GM18867 (cell line): Measurements from ENCODE around the gene ACOT8.

Experiments
- ATAC-seq: cut with Tn5 transposase; IDR thresholded peaks from one replicate; pipeline ENCODE4 v1.9.1; 2021; ENCODE audit warnings: mild to moderate bottlenecking, moderate library complexity; ENCODE audit not compliant: unreplicated experiment

ACOT8 gene

GRCh38 chr20:45859916-45860315 lies 2.7 kb upstream of the ACOT8 start:
- no peak for ATAC-seq

DNA sequence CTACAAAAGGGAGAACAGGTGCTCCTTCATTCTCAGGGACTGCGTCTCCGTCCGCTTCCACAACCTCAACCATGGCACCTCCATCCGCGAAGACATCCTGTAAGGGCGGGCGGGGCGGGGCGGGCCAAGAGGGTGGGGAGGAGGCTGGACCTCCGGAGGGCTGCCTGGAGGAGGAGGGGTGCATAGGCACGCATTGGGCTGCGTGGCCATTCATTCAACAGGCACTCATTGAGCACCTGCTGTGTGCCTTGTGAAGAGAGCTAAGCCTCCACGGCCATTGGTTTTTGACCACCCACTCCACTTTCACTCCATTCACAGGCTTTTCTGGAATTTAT lies 657 bp upstream of the ACOT8 start:
- peak; percentile 16 for ATAC-seq

- no peak for ATAC-seq
Observed at GRCh38 chr20:45853484-45853883, 3.7 kb downstream of the ACOT8 start.

- no peak for ATAC-seq
Observed at GRCh38 chr20:45852326-45852725, 4.9 kb downstream of the ACOT8 start.

DNA sequence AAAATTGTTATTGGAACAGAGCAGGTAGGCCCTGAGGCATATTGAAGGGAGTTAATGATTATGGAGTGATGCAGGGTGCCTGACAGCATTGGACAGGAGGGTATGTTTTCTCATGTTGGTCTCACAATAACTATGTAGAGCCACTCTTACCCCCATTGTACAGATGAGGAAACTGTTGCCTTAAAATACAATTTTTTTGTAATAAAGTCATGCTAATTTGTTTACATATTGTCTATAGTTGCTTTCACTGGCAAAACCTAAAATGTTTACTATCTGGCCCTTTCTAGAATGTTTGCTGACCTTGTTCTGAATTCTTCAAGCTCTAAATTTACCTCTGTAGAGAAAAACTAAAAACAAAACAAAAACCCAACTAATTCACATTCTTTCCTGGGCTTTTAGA lies 5.7 kb downstream of the ACOT8 start:
- no peak for ATAC-seq

DNA sequence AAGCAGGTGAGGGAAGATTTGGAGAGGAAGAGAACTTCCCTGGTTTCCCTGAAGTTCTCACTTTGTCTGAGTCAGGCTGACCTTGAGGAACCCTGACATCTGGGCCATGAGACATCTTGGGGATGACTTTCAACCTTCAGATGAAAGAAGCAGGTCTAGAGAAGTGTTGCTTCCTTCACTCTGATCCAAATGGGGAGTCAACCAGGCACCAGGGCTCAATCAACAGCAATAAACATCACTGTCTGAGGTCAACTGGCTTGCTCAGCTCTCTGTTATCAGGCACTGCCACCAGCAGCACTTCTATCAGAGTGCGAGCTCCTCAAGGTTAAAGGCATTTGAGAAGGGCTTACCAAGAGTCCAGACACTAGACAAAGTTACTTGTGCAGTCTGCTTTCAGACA lies 6.3 kb downstream of the ACOT8 start:
- ATAC-seq = no peak

- ATAC-seq = no peak
Observed at GRCh38 chr20:45850238-45850637, 7.0 kb downstream of the ACOT8 start.

- ATAC-seq = no peak
Observed at GRCh38 chr20:45848969-45849582, 8.1 kb downstream of the ACOT8 start.

GRCh38 chr20:45848421-45848820 lies 8.8 kb downstream of the ACOT8 start:
- no peak for ATAC-seq

DNA sequence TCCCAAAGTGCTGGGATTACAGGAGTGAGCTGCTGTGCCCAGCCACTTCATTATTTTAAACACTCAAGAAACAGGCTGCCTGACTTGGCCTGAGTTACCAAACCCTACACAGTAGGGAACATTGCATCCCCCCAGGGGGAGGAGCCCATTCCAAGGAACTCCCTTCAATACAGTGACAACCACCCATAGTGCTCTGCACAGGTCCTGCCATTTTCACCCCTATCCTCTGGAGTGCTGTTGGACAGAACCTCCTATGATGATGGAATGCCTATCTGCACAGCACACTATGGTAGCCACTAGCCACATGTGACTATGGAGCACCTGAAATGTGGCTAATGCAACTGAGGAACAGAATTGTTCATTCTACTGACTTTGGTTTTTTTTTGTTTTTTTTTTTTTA lies 11.7 kb downstream of the ACOT8 start:
- no peak for ATAC-seq

- ATAC-seq = no peak
Observed at GRCh38 chr20:45843506-45843905, 13.7 kb downstream of the ACOT8 start.

GRCh38 chr20:45842169-45842812 lies 14.9 kb downstream of the ACOT8 start:
- peak; percentile 71 for ATAC-seq

- no peak for ATAC-seq
Observed at GRCh38 chr20:45841407-45842129, 15.6 kb downstream of the ACOT8 start.

- ATAC-seq = no peak
Observed at GRCh38 chr20:45840700-45841198, 16.4 kb downstream of the ACOT8 start.

DNA sequence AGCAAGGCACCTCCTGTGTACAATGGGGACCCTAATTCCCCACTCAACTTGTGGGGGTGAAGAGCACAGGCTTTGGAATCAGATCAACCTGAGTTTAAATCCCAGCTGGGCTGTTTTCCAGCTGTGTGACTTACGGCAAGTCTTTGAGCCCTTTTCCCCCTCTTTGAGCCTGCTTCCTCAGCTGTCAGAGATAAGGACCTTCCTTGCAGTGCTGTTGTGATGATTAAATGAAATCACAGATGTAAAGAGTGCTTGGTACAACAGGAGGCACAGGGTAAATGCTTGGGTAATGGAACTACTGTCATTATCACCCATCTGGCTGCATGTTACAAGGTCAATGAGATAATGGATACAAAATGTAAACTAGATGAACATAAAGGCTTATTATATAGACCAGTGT lies 20.4 kb downstream of the ACOT8 start:
- ATAC-seq = no peak

DNA sequence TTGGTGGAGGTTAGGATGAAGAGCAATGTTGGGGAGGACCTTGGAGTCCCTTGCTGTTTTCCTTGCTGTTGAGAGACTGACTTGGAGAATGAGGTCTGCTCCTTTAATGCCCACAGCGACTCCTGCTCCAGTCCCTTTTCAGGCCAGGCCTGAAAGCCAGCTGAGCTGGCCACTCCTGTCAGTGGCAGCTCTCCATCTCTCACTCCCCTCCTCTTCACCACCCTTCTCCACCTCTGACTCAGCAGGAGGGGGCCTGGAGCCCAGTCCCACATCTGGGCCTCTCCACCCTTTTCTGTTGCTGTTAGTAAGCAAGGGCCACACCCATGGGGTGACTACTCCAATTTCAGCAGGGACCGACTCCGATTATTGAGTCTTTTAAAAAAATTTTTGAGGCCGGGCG lies 21.4 kb downstream of the ACOT8 start:
- ATAC-seq = no peak

- ATAC-seq = no peak
Observed at GRCh38 chr20:45835329-45835765, 21.8 kb downstream of the ACOT8 start.

- no peak for ATAC-seq
Observed at GRCh38 chr20:45834797-45835161, 22.4 kb downstream of the ACOT8 start.

- ATAC-seq = peak; percentile 51
Observed at GRCh38 chr20:45833883-45834796, 23.1 kb downstream of the ACOT8 start.

DNA sequence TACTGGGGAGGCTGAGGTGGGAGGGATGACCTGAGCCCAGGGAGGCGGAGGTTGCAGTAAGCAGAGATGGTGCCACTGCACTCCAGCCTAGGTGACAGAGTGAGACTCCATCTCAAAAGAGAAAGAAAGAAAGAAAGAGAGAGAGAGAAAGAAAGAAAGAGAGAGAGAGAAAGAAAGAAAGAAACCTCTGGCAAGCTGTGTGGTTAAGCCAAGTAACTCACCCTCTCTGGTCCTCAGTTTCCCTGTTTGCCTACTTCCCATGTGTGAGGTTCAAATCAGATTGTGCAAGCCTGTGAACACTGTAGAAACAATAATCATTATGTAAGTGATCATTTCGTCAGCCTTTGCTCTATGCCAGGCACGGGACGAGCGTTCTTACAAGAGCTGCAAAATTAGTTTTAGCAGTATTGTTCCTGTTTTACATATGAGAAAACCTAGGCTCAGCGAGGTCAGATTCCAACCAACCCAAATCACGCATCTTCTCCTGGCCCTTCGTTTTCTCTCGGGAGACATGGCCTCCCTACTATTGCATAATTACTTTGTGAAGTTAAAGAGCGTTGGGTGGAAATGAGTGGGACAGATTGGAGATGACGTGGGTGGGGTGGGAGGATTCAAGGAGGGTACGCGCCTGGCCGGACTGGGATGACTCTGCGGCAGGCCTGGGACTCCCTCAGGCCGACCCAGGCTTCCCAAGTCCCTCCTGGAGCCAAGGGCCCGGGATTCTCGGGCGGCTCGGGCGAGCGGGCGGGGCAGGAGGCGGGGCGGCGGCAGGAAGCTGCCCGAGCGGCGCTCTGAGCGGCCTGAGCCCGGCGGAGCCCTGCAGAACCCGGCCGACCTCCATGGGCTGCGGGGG lies 23.9 kb downstream of the ACOT8 start, which contains the start of gene SNX21:
Gene SNX21 (plus strand): TSS at position 770 of the 853 bp plus-strand sequence. CDS start 121 bp downstream, outside the sequence.
- peak; percentile 47 for ATAC-seq
